PFSK-1 (cell line): ENCODE data around the gene BIRC5.

Source experiments
- FOXP2 ChIP-seq: optimal IDR thresholded peaks from 2 replicates; pipeline ENCODE3; 2011; ENCODE audit warnings: borderline replicate concordance, control low read depth, inconsistent platforms; ENCODE audit not compliant: insufficient read depth; ENCODE audit errors: extremely low read length, extremely low read depth
- POLR2AphosphoS5 ChIP-seq: IDR thresholded peaks from 2 replicates; pipeline ENCODE4 v1.6.1; 2012; ENCODE audit warnings: low read depth, mild to moderate bottlenecking, control low read depth, low read length, moderate library complexity
- SIN3A ChIP-seq: IDR thresholded peaks from 2 replicates; pipeline ENCODE4 v1.6.1; 2012; ENCODE audit warnings: mild to moderate bottlenecking, low read length, moderate library complexity, borderline replicate concordance; ENCODE audit not compliant: insufficient read depth
- TAF1 ChIP-seq: IDR thresholded peaks from 2 replicates; pipeline ENCODE4 v1.6.1; 2012; ENCODE audit warnings: low read length, control low read depth, borderline replicate concordance; ENCODE audit not compliant: insufficient read depth
- TF ChIP-seq, protein P1 (sequence below), 2 experiments: IDR thresholded peaks; 2 replicates each; pipeline versions ENCODE4 v1.6.1 to v1.8.0; 2011 to 2012; ENCODE audit warnings: low read depth in 2 of 2, low read length in 2 of 2, control low read depth in 1 of 2, inconsistent platforms in 1 of 2, mild to moderate bottlenecking in 1 of 2, moderate library complexity in 1 of 2; ENCODE audit not compliant: insufficient read depth in 1 of 2

- TF ChIP-seq POLR2AphosphoS5 (no peak), TAF1 (no peak), SIN3A (no peak), FOXP2 (no peak)
- TF ChIP-seq, protein P1, sequence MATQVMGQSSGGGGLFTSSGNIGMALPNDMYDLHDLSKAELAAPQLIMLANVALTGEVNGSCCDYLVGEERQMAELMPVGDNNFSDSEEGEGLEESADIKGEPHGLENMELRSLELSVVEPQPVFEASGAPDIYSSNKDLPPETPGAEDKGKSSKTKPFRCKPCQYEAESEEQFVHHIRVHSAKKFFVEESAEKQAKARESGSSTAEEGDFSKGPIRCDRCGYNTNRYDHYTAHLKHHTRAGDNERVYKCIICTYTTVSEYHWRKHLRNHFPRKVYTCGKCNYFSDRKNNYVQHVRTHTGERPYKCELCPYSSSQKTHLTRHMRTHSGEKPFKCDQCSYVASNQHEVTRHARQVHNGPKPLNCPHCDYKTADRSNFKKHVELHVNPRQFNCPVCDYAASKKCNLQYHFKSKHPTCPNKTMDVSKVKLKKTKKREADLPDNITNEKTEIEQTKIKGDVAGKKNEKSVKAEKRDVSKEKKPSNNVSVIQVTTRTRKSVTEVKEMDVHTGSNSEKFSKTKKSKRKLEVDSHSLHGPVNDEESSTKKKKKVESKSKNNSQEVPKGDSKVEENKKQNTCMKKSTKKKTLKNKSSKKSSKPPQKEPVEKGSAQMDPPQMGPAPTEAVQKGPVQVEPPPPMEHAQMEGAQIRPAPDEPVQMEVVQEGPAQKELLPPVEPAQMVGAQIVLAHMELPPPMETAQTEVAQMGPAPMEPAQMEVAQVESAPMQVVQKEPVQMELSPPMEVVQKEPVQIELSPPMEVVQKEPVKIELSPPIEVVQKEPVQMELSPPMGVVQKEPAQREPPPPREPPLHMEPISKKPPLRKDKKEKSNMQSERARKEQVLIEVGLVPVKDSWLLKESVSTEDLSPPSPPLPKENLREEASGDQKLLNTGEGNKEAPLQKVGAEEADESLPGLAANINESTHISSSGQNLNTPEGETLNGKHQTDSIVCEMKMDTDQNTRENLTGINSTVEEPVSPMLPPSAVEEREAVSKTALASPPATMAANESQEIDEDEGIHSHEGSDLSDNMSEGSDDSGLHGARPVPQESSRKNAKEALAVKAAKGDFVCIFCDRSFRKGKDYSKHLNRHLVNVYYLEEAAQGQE (IDR thresholded peaks at IDR 0.05; ENCODE audit: insufficient read depth in 1 of 2, low read depth in 2 of 2, low read length in 2 of 2): no peak
Observed at GRCh38 chr17:78219396-78220150, 5.5 kb downstream of the BIRC5 start.
